ENCODE data around the gene CAMTA1. TPM values are rescaled to one million over a fixed set of nuclear protein-coding genes. Genes with fewer than 3 reads are reported as not detected.

CAMTA1 gene
- total and polyA plus RNA-seq, 9 of the 15 experiments (the other 6 are each of a cell fraction or from before 2014, with no cell fraction given): 43.9 to 161 (median 65.9) TPM

- H3K9me1 ChIP-seq (ENCODE audit: control insufficient read depth, insufficient read depth, low read length): no peaks in the 10 kb centered on the region
- ATAC-seq (no peak), FAIRE-seq (no peak), DNase-seq (ENCODE audit: extremely low read depth in 1 of 4, low spot score in 3 of 4) (no peak)
- no peak for TF ChIP-seq TBL1XR1 (IDR thresholded peaks at IDR 0.05; ENCODE audit: low read length in 2 of 2)
- no peak for TF ChIP-seq LARP7 (IDR thresholded peaks at IDR 0.05)
- TF ChIP-seq ASH1L (IDR thresholded peaks at IDR 0.05; ENCODE audit: borderline replicate concordance, low read depth, partially characterized antibody): no peak
- TF ChIP-seq TSC22D4 (tag; IDR thresholded peaks at IDR 0.05): no peak
- no peak for TF ChIP-seq MCM2 (IDR thresholded peaks at IDR 0.05; ENCODE audit: low read depth)
- TF ChIP-seq BACH1 (tag; IDR thresholded peaks at IDR 0.05): no peak
- TF ChIP-seq PHTF2 (CRISPR knock-in tag; IDR thresholded peaks at IDR 0.05): no peak
- TF ChIP-seq FOSL1 (tag; conservative IDR thresholded peaks at IDR 0.05): no peak
- no peak for TF ChIP-seq NUFIP1 (IDR thresholded peaks at IDR 0.05; ENCODE audit: partially characterized antibody)
- no peak for TF ChIP-seq ELK3 (CRISPR knock-in tag; IDR thresholded peaks at IDR 0.05)
- ChIA-PET CTCF (ENCODE audit: low intra/inter-chr PET ratio) (no interaction called here), POLR2A (no interaction called here)
- no peaks in the 10 kb centered on the region; the same call in 1 of the 2 replicates for H4K20me1 ChIP-seq (replicated peaks; ENCODE audit: control insufficient read depth, insufficient read depth, low read length)
- intact Hi-C loops (cut with micrococcal nuclease) (no loop called here), in situ Hi-C loops (cut with MboI) (no loop called here)
- no peak overlapping the region for H2AFZ ChIP-seq (ENCODE audit: low read depth, low read length)
- no peaks in the 10 kb centered on the region for H3K36me3 ChIP-seq (ENCODE audit: control insufficient read depth, insufficient read depth, low read length)
- 1% methylated on average over 12 of the region's 12 CpGs for WGBS (ENCODE audit: insufficient coverage, low coverage, missing lambda C conversion rate)
- no peaks in the 10 kb centered on the region; a peak in 1 of 5 replicates for H3K4me1 ChIP-seq (replicated peaks in 1 of 2; ENCODE audit: control insufficient read depth in 2 of 2, insufficient read depth in 2 of 2, low read length in 2 of 2)
- H3K4me2 ChIP-seq (ENCODE audit: insufficient read depth, low read length): no peak overlapping the region
- no peaks in the 10 kb centered on the region for H3K9me3 ChIP-seq (replicated peaks; ENCODE audit: control insufficient read depth, insufficient read depth, low read depth, low read length)
- BruUV-seq (replicated peaks): no TSS peak
- no peak overlapping the region for H3K27ac ChIP-seq (ENCODE audit: extremely low read depth, low read depth, low read length)
- no peaks in the 10 kb centered on the region for H3K79me2 ChIP-seq (ENCODE audit: control insufficient read depth, insufficient read depth, low read length)
- no peak overlapping the region for H3K9ac ChIP-seq (ENCODE audit: insufficient read depth in 1 of 2, low read depth in 2 of 2, low read length in 2 of 2)
- no peak overlapping the region for H3K4me3 ChIP-seq
- peaks cover 34 to 62% of the 10 kb centered on the region in 2 experiments for H3K27me3 ChIP-seq (ENCODE audit: control insufficient read depth in 2 of 2, insufficient read depth in 2 of 2, low read length in 2 of 2)
Measured at GRCh38 chr1:7060745-7061144, 275.5 kb downstream of the CAMTA1 start.
